GM12874 (cell line): Measurements from ENCODE around the gene AGPAT1.

Source experiments
- TF ChIP-seq, protein P1 (sequence below): IDR thresholded peaks from 2 replicates; pipeline ENCODE4 v1.5.1; 2011; ENCODE audit warnings: low read depth, mild to moderate bottlenecking, control low read depth, low read length, moderate library complexity; ENCODE audit not compliant: insufficient read depth

The AGPAT1 gene

DNA sequence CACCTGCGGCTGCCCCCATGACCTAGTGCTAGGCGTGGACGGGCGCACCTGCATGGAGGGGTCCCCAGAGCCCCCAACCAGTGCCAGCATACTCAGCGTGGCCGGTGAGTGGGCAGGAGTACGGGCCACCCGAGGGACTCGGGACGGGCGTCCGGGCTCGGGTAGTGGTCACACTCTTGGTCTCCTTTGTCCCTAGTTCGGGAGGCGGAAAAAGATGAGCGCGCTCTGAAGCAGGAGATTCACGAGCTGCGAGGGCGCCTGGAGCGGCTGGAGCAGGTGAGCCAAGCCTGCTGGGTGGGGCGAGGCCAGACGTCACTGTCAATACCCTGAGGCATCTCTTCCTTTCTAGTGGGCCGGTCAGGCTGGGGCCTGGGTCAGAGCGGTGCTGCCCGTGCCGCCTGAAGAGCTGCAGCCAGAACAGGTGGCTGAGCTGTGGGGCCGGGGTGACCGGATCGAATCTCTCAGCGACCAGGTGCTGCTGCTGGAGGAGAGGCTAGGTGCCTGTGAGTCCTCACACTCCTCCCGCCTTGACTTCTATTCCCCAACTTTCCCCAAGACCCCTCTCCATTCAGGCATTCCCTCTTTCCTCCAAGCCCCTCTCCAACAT is 8.6 kb downstream of the AGPAT1 start:
- TF ChIP-seq, protein P1, sequence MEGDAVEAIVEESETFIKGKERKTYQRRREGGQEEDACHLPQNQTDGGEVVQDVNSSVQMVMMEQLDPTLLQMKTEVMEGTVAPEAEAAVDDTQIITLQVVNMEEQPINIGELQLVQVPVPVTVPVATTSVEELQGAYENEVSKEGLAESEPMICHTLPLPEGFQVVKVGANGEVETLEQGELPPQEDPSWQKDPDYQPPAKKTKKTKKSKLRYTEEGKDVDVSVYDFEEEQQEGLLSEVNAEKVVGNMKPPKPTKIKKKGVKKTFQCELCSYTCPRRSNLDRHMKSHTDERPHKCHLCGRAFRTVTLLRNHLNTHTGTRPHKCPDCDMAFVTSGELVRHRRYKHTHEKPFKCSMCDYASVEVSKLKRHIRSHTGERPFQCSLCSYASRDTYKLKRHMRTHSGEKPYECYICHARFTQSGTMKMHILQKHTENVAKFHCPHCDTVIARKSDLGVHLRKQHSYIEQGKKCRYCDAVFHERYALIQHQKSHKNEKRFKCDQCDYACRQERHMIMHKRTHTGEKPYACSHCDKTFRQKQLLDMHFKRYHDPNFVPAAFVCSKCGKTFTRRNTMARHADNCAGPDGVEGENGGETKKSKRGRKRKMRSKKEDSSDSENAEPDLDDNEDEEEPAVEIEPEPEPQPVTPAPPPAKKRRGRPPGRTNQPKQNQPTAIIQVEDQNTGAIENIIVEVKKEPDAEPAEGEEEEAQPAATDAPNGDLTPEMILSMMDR: no peak

DNA sequence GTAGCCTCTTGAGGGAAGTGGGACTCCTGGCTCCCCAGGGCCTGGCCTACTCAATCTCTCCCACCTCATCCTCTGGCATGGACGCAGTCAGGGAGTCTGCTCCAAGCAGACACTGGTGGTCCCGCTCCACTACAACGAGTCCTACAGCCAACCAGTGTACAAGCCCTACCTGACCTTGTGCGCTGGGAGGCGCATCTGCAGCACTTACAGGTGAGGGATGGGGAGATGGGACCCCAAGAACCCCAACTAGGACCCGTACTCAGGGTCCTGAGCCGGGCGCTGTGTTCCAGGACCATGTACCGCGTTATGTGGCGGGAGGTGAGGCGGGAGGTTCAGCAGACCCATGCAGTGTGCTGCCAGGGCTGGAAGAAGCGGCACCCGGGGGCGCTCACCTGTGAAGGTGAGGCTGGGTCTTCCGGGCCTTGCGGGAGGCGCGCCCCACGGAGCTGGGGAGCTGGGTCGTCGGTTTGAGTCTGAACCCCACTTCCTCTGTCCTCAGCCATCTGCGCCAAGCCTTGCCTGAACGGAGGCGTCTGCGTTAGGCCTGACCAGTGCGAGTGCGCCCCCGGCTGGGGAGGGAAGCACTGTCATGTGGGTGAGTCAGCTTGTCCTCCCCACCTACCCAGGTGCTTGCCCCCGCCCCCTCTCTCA is 9.3 kb downstream of the AGPAT1 start:
- TF ChIP-seq, protein P1: no peak

DNA sequence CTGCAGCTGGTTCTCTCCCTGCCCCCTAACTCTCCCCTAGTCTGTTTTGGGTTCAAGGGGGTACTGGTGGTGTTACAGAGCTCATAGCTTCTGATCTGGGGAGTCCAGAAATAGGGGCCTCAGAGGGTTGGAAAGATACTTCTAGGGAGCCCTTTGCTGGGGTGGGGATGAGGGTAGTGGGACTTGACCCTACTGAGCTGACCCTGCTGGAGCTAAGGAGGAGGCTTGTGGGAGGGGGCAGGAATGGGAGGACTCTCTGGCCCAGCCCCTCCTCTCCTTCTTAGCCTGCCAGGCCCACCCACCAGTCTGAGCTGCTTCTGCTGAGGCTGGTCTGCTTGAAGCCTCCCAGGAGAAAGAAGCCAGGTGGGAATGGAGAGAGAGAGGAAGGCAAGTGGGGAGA is 11.6 kb downstream of the AGPAT1 start, which contains the start of gene EGFL8:
Gene EGFL8, plus strand, starts transcription at position 301 of the 400 bp plus-strand sequence. CDS start 1,571 bp downstream, outside the sequence.
- TF ChIP-seq, protein P1: no peak

DNA sequence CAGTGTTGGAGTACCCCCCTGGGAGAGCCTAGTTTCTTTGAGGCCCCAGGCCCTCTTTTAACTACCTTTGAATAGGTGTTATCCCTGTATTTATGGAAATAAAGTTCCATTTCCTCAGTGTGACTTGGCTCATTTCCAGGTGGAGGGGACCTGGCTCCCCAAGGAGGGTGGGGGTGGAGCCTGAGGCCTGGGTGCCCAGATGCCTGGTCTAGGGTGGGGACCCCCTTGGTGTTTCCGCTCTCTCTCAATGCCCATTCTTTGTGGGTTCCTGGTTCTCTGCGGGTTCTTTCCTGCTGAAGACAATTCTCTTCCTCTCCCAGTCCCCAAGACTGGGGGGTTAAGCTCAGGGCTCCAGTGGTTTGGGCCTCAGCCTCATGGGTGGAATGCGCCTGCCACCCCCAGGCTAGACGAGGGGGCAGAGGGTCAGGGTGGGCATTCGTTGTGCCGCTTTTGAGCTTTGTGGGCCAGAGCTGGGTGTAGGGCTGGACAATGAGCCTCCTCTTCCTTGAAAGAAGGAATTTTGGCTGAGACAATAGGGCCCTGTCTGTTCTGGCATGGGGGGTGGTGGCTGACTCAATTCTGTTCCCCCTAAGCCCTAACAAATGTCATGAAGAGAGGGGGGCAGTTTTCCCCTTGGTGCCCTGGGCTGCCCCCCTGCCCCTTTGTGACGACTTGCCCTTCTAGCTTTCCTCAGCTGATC is 12.2 kb downstream of the AGPAT1 start:
- TF ChIP-seq, protein P1: no peak

DNA sequence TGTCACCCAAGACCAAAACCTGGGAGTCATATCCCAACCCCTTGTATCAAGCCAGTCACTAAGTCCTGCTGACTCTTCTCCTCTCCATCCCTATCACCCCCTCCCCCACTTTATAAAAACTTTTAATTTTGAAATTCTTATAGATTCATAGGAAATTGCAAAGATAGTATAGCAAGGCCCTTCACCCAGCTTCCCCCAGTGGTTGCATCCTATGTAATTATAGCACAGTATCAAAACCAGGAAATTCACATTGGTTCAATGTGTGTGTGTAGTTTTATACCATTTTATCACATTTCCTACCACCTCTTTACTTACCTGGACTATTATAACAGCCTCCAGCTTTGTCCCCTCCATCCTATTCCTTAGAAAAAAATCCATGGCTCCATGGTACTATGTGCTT is 17.8 kb downstream of the AGPAT1 start:
- TF ChIP-seq, protein P1: no peak

DNA sequence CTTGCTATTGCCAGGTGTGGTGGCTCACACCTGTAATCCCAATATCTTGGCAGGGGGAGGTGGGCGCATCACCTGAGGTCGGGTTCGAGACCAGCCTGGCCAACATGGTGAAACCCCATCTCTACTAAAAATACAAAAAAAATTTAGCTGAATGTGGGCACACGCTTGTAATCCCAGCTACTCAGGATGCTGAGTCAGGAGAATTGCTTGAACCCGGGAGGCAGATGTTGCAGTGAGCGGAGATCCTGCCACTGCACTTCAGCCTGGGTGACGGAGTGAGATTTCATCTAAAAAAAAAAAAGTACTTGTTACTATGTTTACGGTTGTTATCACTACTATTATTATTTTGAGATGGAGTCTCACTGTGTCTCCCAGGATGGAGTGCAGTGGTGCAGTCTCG is 19.0 kb downstream of the AGPAT1 start:
- TF ChIP-seq, protein P1: no peak

DNA sequence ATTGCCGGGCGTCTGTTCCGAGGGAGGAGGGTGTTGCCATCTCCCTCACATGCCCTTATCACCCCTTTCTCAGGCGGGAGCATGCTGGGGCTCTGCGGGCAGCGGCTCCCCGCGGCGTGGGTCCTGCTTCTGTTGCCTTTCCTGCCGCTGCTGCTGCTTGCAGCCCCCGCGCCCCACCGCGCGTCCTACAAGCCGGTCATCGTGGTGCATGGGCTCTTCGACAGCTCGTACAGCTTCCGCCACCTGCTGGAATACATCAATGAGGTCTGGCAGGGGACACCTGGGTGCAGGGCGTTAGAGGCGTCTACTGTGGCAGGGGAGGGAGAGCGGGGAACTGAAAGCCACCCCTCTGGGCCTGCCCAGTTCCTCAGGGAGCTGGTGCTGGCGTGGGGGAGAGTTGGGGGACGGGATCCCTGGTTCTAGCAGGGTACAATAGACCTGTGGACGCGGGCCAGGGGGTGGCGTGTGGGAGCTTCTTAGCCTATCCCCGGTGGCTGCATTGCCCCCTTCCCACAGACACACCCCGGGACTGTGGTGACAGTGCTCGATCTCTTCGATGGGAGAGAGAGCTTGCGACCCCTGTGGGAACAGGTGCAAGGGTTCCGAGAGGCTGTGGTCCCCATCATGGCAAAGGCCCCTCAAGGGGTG is 21.2 kb downstream of the AGPAT1 start:
- TF ChIP-seq, protein P1: peak; percentile 53
